Liver (tissue), 9 donors: ENCODE measurements around the gene REEP1. TPM values are rescaled to one million over a fixed set of nuclear protein-coding genes. Genes with fewer than 3 reads are reported as not detected.

Source experiments
- DNase-seq: peaks from one replicate; pipeline ENCODE4 v3.0.0-alpha.2; 2017; ENCODE audit warnings: low spot score
- H3K27ac ChIP-seq, 2 donors: one replicate each; pipeline ENCODE4 v1.7.0; 2013; ENCODE audit warnings: inconsistent platforms in 2 of 2, low read length in 2 of 2, control low read depth in 1 of 2, low read depth in 1 of 2, mild to moderate bottlenecking in 1 of 2
- H3K27me3 ChIP-seq, 4 donors: one replicate each; pipeline versions ENCODE4 v1.6.1 to v1.7.0; 2013; ENCODE audit warnings: low read length in 3 of 4, inconsistent platforms in 1 of 4, mild to moderate bottlenecking in 1 of 4, moderate library complexity in 1 of 4; ENCODE audit not compliant: control insufficient read depth in 4 of 4, insufficient read depth in 4 of 4
- H3K36me3 ChIP-seq, 4 donors: one replicate each; pipeline versions ENCODE4 v1.6.1 to v1.7.0; 2013; ENCODE audit warnings: low read length in 3 of 4, mild to moderate bottlenecking in 3 of 4, low read depth in 1 of 4, moderate library complexity in 1 of 4; ENCODE audit not compliant: control insufficient read depth in 4 of 4, insufficient read depth in 3 of 4
- H3K4me1 ChIP-seq, 4 donors: one replicate each; pipeline versions ENCODE4 v1.6.1 to v1.7.0; 2013; ENCODE audit warnings: low read length in 3 of 4, mild to moderate bottlenecking in 3 of 4, moderate library complexity in 1 of 4; ENCODE audit not compliant: control insufficient read depth in 4 of 4, insufficient read depth in 4 of 4
- H3K4me3 ChIP-seq, 3 donors: one replicate each; pipeline versions ENCODE4 v1.6.1 to v1.7.0; 2013; ENCODE audit warnings: low read length in 3 of 3, control low read depth in 1 of 3, low read depth in 1 of 3, mild to moderate bottlenecking in 1 of 3
- H3K9ac ChIP-seq, 2 donors: one replicate each; pipeline ENCODE4 v1.7.0; 2013; ENCODE audit warnings: low read length in 2 of 2, mild to moderate bottlenecking in 2 of 2, moderate library complexity in 2 of 2, control low read depth in 1 of 2, low read depth in 1 of 2
- H3K9me3 ChIP-seq, 4 donors: one replicate each; pipeline versions ENCODE4 v1.6.1 to v1.7.0; 2013; ENCODE audit warnings: low read length in 3 of 4; ENCODE audit not compliant: control insufficient read depth in 4 of 4
- CTCF ChIP-seq: fragments of 150-350 bp; IDR thresholded peaks from 2 replicates; pipeline ENCODE4 v1.5.1; 2017; ENCODE audit warnings: improper control_type of control experiment, low read depth, low read length; ENCODE audit not compliant: missing input control
- EGR1 ChIP-seq, 2 donors: IDR thresholded peaks; 2 replicates each; pipeline ENCODE4 v1.6.1; 2016 to 2018; ENCODE audit warnings: antibody characterized with exemption in 2 of 2, low read depth in 2 of 2
- FOXA2 ChIP-seq: IDR thresholded peaks from 2 replicates; pipeline ENCODE4 v1.6.1; 2016; ENCODE audit warnings: antibody characterized with exemption
- GABPA ChIP-seq, 2 donors: IDR thresholded peaks in 1 of 2; conservative IDR thresholded peaks in 1 of 2; 2 replicates each; pipeline ENCODE4 v1.6.1; 2016; ENCODE audit warnings: antibody characterized with exemption in 2 of 2, mild to moderate bottlenecking in 1 of 2, moderate library complexity in 1 of 2
- HNF4G ChIP-seq: IDR thresholded peaks from 2 replicates; pipeline ENCODE4 v1.6.1; 2016; ENCODE audit warnings: antibody characterized with exemption
- JUND ChIP-seq, 2 donors: IDR thresholded peaks; 2 replicates each; pipeline ENCODE4 v1.6.1; 2016; ENCODE audit warnings: antibody characterized with exemption in 2 of 2
- MAX ChIP-seq: IDR thresholded peaks from 2 replicates; pipeline ENCODE4 v1.6.1; 2016; ENCODE audit warnings: antibody characterized with exemption
- NR2F2 ChIP-seq: IDR thresholded peaks from 2 replicates; pipeline ENCODE4 v1.6.1; 2016; ENCODE audit warnings: antibody characterized with exemption
- RAD21 ChIP-seq, 2 donors: IDR thresholded peaks; 2 replicates each; pipeline ENCODE4 v1.6.1; 2016; ENCODE audit warnings: antibody characterized with exemption in 2 of 2, mild to moderate bottlenecking in 2 of 2
- REST ChIP-seq: IDR thresholded peaks from 2 replicates; pipeline ENCODE4 v1.6.1; 2016; ENCODE audit warnings: antibody characterized with exemption, mild to moderate bottlenecking
- RXRA ChIP-seq, 2 donors: IDR thresholded peaks; 2 replicates each; pipeline ENCODE4 v1.6.1; 2017 to 2018; ENCODE audit warnings: antibody characterized with exemption in 2 of 2, mild to moderate bottlenecking in 1 of 2
- SP1 ChIP-seq: IDR thresholded peaks from 2 replicates; pipeline ENCODE4 v1.6.1; 2018; ENCODE audit warnings: antibody characterized with exemption, mild to moderate bottlenecking
- TAF1 ChIP-seq: conservative IDR thresholded peaks from 2 replicates; pipeline ENCODE4 v1.6.1; 2016; ENCODE audit warnings: antibody characterized with exemption, mild to moderate bottlenecking
- YY1 ChIP-seq: IDR thresholded peaks from 2 replicates; pipeline ENCODE4 v1.6.1; 2016; ENCODE audit warnings: antibody characterized with exemption, mild to moderate bottlenecking
- polyA plus RNA-seq, 2 donors: library from polyadenylated mRNA; stranded (reverse) in 1 of 2; unstranded in 1 of 2; fragments of 200-250 nt in 1 of 2; fragments of >200 nt in 1 of 2; fragmentation: Nextera tagmentation in 1 of 2; extraction: Ambion mirVana in 1 of 2; gene quantifications; one replicate each; pipeline versions ENCODE4 v1.2.1 to v1.2.3, GENCODE V29; 2013 to 2015
- total RNA-seq, 2 donors: library from RNA; depleted of rRNA; stranded (reverse); fragments of >200 nt; gene quantifications; one replicate each; pipeline ENCODE4 v1.2.3, GENCODE V29; 2014
- donor health status: healthy.
- donor health status: healthy.
- donor health status: healthy.
- donor health status: healthy.
- donor health status: healthy.

The REEP1 gene
- total and polyA plus RNA-seq, 4 donors = 0.46 to 1.7 (median 0.89) TPM

GRCh38 chr2:86185517-86186212 lies 151.8 kb downstream of the REEP1 start (continued):
- TF ChIP-seq REST = no peak
- no peak for TF ChIP-seq MAX
- no peak for TF ChIP-seq EGR1 (IDR thresholded peaks at IDR 0.05; ENCODE audit: low read depth in 2 of 2)
- no peak for TF ChIP-seq GABPA (IDR thresholded peaks at IDR 0.05 in 1 of 2, conservative IDR thresholded peaks at IDR 0.05 in 1 of 2)

- Histone ChIP-seq H3K36me3 (peaks cover 4 to 29% (median 20%) of the 10 kb centered on the region in 4 donors), H3K27ac (no peak overlapping the region), H3K27me3 (no peaks in the 10 kb centered on the region), H3K4me3 (no peak overlapping the region), H3K4me1 (peaks cover 0 to 5% (median 0%) of the 10 kb centered on the region in 4 donors), H3K9ac (no peak overlapping the region), H3K9me3 (no peaks in the 10 kb centered on the region)
- TF ChIP-seq YY1 = no peak
- TF ChIP-seq TAF1 = no peak
- TF ChIP-seq REST = no peak
- no peak for TF ChIP-seq JUND (IDR thresholded peaks at IDR 0.05)
- TF ChIP-seq MAX = no peak
- TF ChIP-seq SP1 = no peak
- no peak for TF ChIP-seq RAD21 (IDR thresholded peaks at IDR 0.05)
- no peak for TF ChIP-seq NR2F2
- TF ChIP-seq RXRA (IDR thresholded peaks at IDR 0.05) = no peak
- no peak for TF ChIP-seq HNF4G
- TF ChIP-seq FOXA2 = no peak
- no peak for TF ChIP-seq CTCF
- no peak for DNase-seq
Observed at GRCh38 chr2:86176597-86176996, 160.8 kb downstream of the REEP1 start.
